MG63 (cell line): Measurements from ENCODE around the gene ADGRL2. TPM values are rescaled to one million over a fixed set of nuclear protein-coding genes. Genes with fewer than 3 reads are reported as not detected.

Experiments used
- DNase-seq: peaks from one replicate; pipeline ENCODE4 v3.0.0-alpha.2; 2020
- H3K27me3 ChIP-seq: fragments of 250-450 bp; sonication (Bioruptor Pico); 2 replicates; pipeline ENCODE4 v1.5.1; 2020; ENCODE audit warnings: mild to moderate bottlenecking, moderate library complexity
- H3K36me3 ChIP-seq: fragments of 250-450 bp; sonication (Bioruptor Pico); 2 replicates; pipeline ENCODE4 v1.5.1; 2020; ENCODE audit warnings: mild to moderate bottlenecking, moderate library complexity
- H3K4me3 ChIP-seq: fragments of 250-450 bp; sonication (Bioruptor Pico); 2 replicates; pipeline ENCODE4 v1.5.1; 2020; ENCODE audit warnings: mild to moderate bottlenecking, moderate library complexity
- H3K9me3 ChIP-seq: fragments of 250-450 bp; sonication (Bioruptor Pico); 2 replicates; pipeline ENCODE4 v1.5.1; 2020; ENCODE audit warnings: mild to moderate bottlenecking, moderate library complexity
- total RNA-seq: library from RNA; depleted of rRNA; stranded (reverse); fragments of >200 nt; shearing (Covaris generic); gene quantifications from 2 replicates; pipeline ENCODE4 v1.2.3, GENCODE V29; 2014; ENCODE audit warnings: low replicate concordance

ADGRL2 gene
- total RNA-seq, 1 experiment from 2014 or later, result 0.13 TPM

GRCh38 chr1:81920245-81920740 is 119.6 kb downstream of the ADGRL2 start:
- no peak for DNase-seq
- H3K4me3 ChIP-seq, result no peak overlapping the region
- H3K36me3 ChIP-seq, result no peaks in the 10 kb centered on the region
- no peaks in the 10 kb centered on the region for H3K9me3 ChIP-seq
- no peaks in the 10 kb centered on the region for H3K27me3 ChIP-seq

- no peak overlapping the region for H3K4me3 ChIP-seq
- no peak for DNase-seq
- H3K27me3 ChIP-seq, result no peaks in the 10 kb centered on the region
- no peaks in the 10 kb centered on the region for H3K9me3 ChIP-seq
- H3K36me3 ChIP-seq, result no peaks in the 10 kb centered on the region
Observed at GRCh38 chr1:81920886-81921285, 120.2 kb downstream of the ADGRL2 start.

GRCh38 chr1:81921344-81921743 is 120.6 kb downstream of the ADGRL2 start:
- Histone ChIP-seq H3K4me3 (no peak overlapping the region), H3K9me3 (no peaks in the 10 kb centered on the region)

GRCh38 chr1:81921851-81922462 is 121.2 kb downstream of the ADGRL2 start:
- H3K27me3 ChIP-seq, result no peaks in the 10 kb centered on the region
- DNase-seq, result no peak
- no peaks in the 10 kb centered on the region for H3K9me3 ChIP-seq
- no peaks in the 10 kb centered on the region for H3K36me3 ChIP-seq
- H3K4me3 ChIP-seq, result no peak overlapping the region

More at GRCh38 chr1:81921344-81921743, 120.6 kb downstream of the ADGRL2 start:
- Histone ChIP-seq H3K27me3 (no peaks in the 10 kb centered on the region), H3K36me3 (no peaks in the 10 kb centered on the region)
- no peak for DNase-seq

GRCh38 chr1:81922955-81923354 is 122.2 kb downstream of the ADGRL2 start:
- DNase-seq, result no peak
- no peak overlapping the region for H3K4me3 ChIP-seq
- H3K9me3 ChIP-seq, result no peaks in the 10 kb centered on the region
- no peaks in the 10 kb centered on the region for H3K36me3 ChIP-seq
- H3K27me3 ChIP-seq, result no peaks in the 10 kb centered on the region

GRCh38 chr1:81929106-81929505 is 128.4 kb downstream of the ADGRL2 start:
- Histone ChIP-seq H3K27me3 (no peaks in the 10 kb centered on the region), H3K4me3 (no peak overlapping the region), H3K36me3 (no peaks in the 10 kb centered on the region), H3K9me3 (no peaks in the 10 kb centered on the region)
- DNase-seq, result no peak

GRCh38 chr1:81936853-81937252 is 136.1 kb downstream of the ADGRL2 start:
- DNase-seq, result no peak
- Histone ChIP-seq H3K36me3 (no peaks in the 10 kb centered on the region), H3K27me3 (no peaks in the 10 kb centered on the region), H3K4me3 (no peak overlapping the region), H3K9me3 (no peaks in the 10 kb centered on the region)

GRCh38 chr1:81937791-81938450 is 137.2 kb downstream of the ADGRL2 start:
- Histone ChIP-seq H3K36me3 (no peaks in the 10 kb centered on the region), H3K4me3 (no peak overlapping the region), H3K9me3 (no peaks in the 10 kb centered on the region), H3K27me3 (no peaks in the 10 kb centered on the region)
- no peak for DNase-seq

- Histone ChIP-seq H3K27me3 (no peaks in the 10 kb centered on the region; the same call in 1 of the 2 replicates), H3K9me3 (no peaks in the 10 kb centered on the region), H3K4me3 (no peak overlapping the region), H3K36me3 (no peaks in the 10 kb centered on the region)
- DNase-seq, result no peak
Observed at GRCh38 chr1:81948495-81948894, 147.8 kb downstream of the ADGRL2 start.

- no peaks in the 10 kb centered on the region for H3K36me3 ChIP-seq
- no peak overlapping the region for H3K4me3 ChIP-seq
- no peaks in the 10 kb centered on the region; the same call in 1 of the 2 replicates for H3K27me3 ChIP-seq
- DNase-seq, result no peak
- H3K9me3 ChIP-seq, result no peaks in the 10 kb centered on the region
Observed at GRCh38 chr1:81949421-81949820, 148.7 kb downstream of the ADGRL2 start.

GRCh38 chr1:81950037-81950436 is 149.3 kb downstream of the ADGRL2 start:
- DNase-seq, result no peak
- H3K9me3 ChIP-seq, result no peaks in the 10 kb centered on the region
- H3K4me3 ChIP-seq, result no peak overlapping the region
- no peaks in the 10 kb centered on the region; the same call in 1 of the 2 replicates for H3K27me3 ChIP-seq
- no peaks in the 10 kb centered on the region for H3K36me3 ChIP-seq

GRCh38 chr1:81950591-81951244 is 150.0 kb downstream of the ADGRL2 start:
- Histone ChIP-seq H3K9me3 (no peaks in the 10 kb centered on the region), H3K36me3 (no peaks in the 10 kb centered on the region), H3K4me3 (no peak overlapping the region), H3K27me3 (no peaks in the 10 kb centered on the region)
- DNase-seq, result peak; percentile 0

- Histone ChIP-seq H3K9me3 (no peaks in the 10 kb centered on the region), H3K27me3 (no peaks in the 10 kb centered on the region), H3K4me3 (no peak overlapping the region), H3K36me3 (no peaks in the 10 kb centered on the region)
- DNase-seq, result no peak
Observed at GRCh38 chr1:81954534-81955020, 153.8 kb downstream of the ADGRL2 start.

GRCh38 chr1:81967951-81968350 is 167.2 kb downstream of the ADGRL2 start:
- H3K27me3 ChIP-seq, result no peaks in the 10 kb centered on the region
- H3K9me3 ChIP-seq, result no peaks in the 10 kb centered on the region
- no peak for DNase-seq
- H3K36me3 ChIP-seq, result no peaks in the 10 kb centered on the region
- no peak overlapping the region for H3K4me3 ChIP-seq

GRCh38 chr1:81970416-81970815 is 169.7 kb downstream of the ADGRL2 start:
- Histone ChIP-seq H3K27me3 (no peaks in the 10 kb centered on the region), H3K9me3 (no peaks in the 10 kb centered on the region)

GRCh38 chr1:81974222-81974841 is 173.6 kb downstream of the ADGRL2 start:
- no peaks in the 10 kb centered on the region for H3K27me3 ChIP-seq
- H3K36me3 ChIP-seq, result no peaks in the 10 kb centered on the region
- no peak for DNase-seq
- H3K4me3 ChIP-seq, result no peak overlapping the region
- H3K9me3 ChIP-seq, result no peaks in the 10 kb centered on the region

More at GRCh38 chr1:81970416-81970815, 169.7 kb downstream of the ADGRL2 start:
- Histone ChIP-seq H3K36me3 (no peaks in the 10 kb centered on the region), H3K4me3 (no peak overlapping the region)
- no peak for DNase-seq
